Measurements from ENCODE around the gene PAM. TPM values are rescaled to one million over a fixed set of nuclear protein-coding genes. Genes with fewer than 3 reads are reported as not detected.
A peak's percentile ranks its signal among the peaks of the same experiment; 100 is the strongest.

The PAM gene
- total RNA-seq, 1 experiment from 2014 or later: 60.3 TPM

DNA sequence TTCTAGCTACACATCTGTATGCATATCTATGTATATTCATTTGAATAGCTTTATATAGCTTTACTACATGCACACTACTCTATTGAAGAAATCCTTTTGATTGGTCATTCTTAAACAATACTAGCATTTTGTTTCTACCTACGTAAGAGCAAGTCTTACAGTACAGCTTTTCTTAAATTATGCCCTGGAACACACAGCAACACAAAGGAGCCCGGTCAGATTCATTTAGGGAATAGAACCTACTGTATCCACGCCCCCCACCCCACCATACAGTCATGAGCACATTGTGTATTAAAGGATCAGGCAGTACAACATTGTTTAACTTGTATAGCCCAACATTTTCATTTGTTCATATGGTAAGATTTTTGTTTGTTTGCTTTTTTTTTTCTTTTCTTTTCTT, 202.0 kb downstream of the PAM start:
- no peak overlapping the region for H3K4me3 Mint-ChIP-seq (ENCODE audit: unreplicated experiment)
- no peak for DNase-seq (ENCODE audit: unreplicated experiment)
- ChIA-PET POLR2A (interaction anchor here (0.6 kb wide), 1 partner anchor 154 kb away, joined by 3 read pairs; no protein-coding TSS in a partner anchor), CTCF (interaction anchor here (0.5 to 0.9 kb wide), 3 partner anchors 14 to 370 kb away, joined by 3 read pairs; no protein-coding TSS in a partner anchor)
- no TSS peak for BruUV-seq (replicated peaks)
- no peaks in the 10 kb centered on the region for H3K27me3 Mint-ChIP-seq (ENCODE audit: insufficient read depth, unreplicated experiment)
- H3K27ac Mint-ChIP-seq (ENCODE audit: low read depth, unreplicated experiment): no peak overlapping the region
- peaks cover 13% of the 10 kb centered on the region for H3K4me1 Mint-ChIP-seq (ENCODE audit: insufficient read depth, unreplicated experiment)
- no peaks in the 10 kb centered on the region for H3K9me3 Mint-ChIP-seq (ENCODE audit: unreplicated experiment)
- no peak for TF ChIP-seq CTCF (IDR thresholded peaks at IDR 0.05; ENCODE audit: unreplicated experiment)
- intact Hi-C loops (cut with micrococcal nuclease): no loop called here
- peaks cover 14% of the 10 kb centered on the region for H3K36me3 Mint-ChIP-seq (ENCODE audit: insufficient read depth, unreplicated experiment)

- intact Hi-C loops (cut with micrococcal nuclease): no loop called here
- ChIA-PET POLR2A (interaction anchor here (0.6 to 1.0 kb wide), 2 partner anchors 93 to 136 kb away, joined by 4 read pairs; no protein-coding TSS in a partner anchor), CTCF (interaction anchor here (0.8 kb wide), 1 partner anchor 178 kb away, joined by 4 read pairs; no protein-coding TSS in a partner anchor)
- H3K36me3 Mint-ChIP-seq (ENCODE audit: insufficient read depth, unreplicated experiment): peaks cover 7% of the 10 kb centered on the region
- BruUV-seq (replicated peaks): no TSS peak
- DNase-seq (ENCODE audit: unreplicated experiment): no peak
- H3K27me3 Mint-ChIP-seq (ENCODE audit: insufficient read depth, unreplicated experiment): no peaks in the 10 kb centered on the region
- TF ChIP-seq CTCF (IDR thresholded peaks at IDR 0.05; ENCODE audit: unreplicated experiment): no peak
- H3K4me1 Mint-ChIP-seq (ENCODE audit: insufficient read depth, unreplicated experiment): peaks cover 13% of the 10 kb centered on the region
- H3K9me3 Mint-ChIP-seq (ENCODE audit: unreplicated experiment): no peaks in the 10 kb centered on the region
- no peak overlapping the region for H3K4me3 Mint-ChIP-seq (ENCODE audit: unreplicated experiment)
- peak overlapping the region; percentile 49 for H3K27ac Mint-ChIP-seq (ENCODE audit: low read depth, unreplicated experiment)
Observed at GRCh38 chr5:102958481-102959011, 203.4 kb downstream of the PAM start.

DNA sequence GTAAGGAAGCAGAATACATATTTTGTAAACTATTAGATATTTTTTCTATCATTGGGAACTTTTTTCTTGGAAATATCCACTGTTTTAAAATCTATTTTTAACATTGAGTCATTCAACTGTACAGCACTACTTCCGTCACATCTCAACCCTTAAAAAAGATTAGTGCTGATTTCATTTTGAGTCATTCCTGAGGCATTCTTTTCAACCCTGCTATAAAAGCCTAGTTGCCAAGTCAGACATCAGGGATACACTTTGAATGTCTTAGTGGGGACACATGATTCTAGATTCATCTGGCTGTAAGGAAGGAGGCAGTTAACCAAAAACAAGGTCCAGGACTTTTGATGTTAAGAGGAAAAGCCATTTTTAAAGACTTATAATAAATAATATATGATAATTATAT, 203.9 kb downstream of the PAM start:
- H3K9me3 Mint-ChIP-seq (ENCODE audit: unreplicated experiment): no peaks in the 10 kb centered on the region
- BruUV-seq (replicated peaks): no TSS peak
- intact Hi-C loops (cut with micrococcal nuclease): no loop called here
- peaks cover 13% of the 10 kb centered on the region for H3K4me1 Mint-ChIP-seq (ENCODE audit: insufficient read depth, unreplicated experiment)
- H3K27me3 Mint-ChIP-seq (ENCODE audit: insufficient read depth, unreplicated experiment): no peaks in the 10 kb centered on the region
- peaks cover 6% of the 10 kb centered on the region for H3K36me3 Mint-ChIP-seq (ENCODE audit: insufficient read depth, unreplicated experiment)
- peak; percentile 72 for DNase-seq (ENCODE audit: unreplicated experiment)
- no peak for TF ChIP-seq CTCF (IDR thresholded peaks at IDR 0.05; ENCODE audit: unreplicated experiment)
- peak overlapping the region; percentile 49 for H3K27ac Mint-ChIP-seq (ENCODE audit: low read depth, unreplicated experiment)
- H3K4me3 Mint-ChIP-seq (ENCODE audit: unreplicated experiment): no peak overlapping the region
- CTCF ChIA-PET: interaction anchor here (0.8 kb wide), 1 partner anchor 179 kb away, joined by 4 read pairs; no protein-coding TSS in a partner anchor
- POLR2A ChIA-PET: interaction anchor here (0.6 to 1.0 kb wide), 2 partner anchors 94 to 137 kb away, joined by 4 read pairs; no protein-coding TSS in a partner anchor

- no peak for TF ChIP-seq CTCF (IDR thresholded peaks at IDR 0.05; ENCODE audit: unreplicated experiment)
- BruUV-seq (replicated peaks): no TSS peak
- Mint-ChIP-seq H3K27me3 (ENCODE audit: insufficient read depth, unreplicated experiment) (no peaks in the 10 kb centered on the region), H3K27ac (ENCODE audit: low read depth, unreplicated experiment) (no peak overlapping the region), H3K9me3 (ENCODE audit: unreplicated experiment) (no peaks in the 10 kb centered on the region), H3K36me3 (ENCODE audit: insufficient read depth, unreplicated experiment) (peaks cover 6% of the 10 kb centered on the region), H3K4me3 (ENCODE audit: unreplicated experiment) (no peak overlapping the region), H3K4me1 (ENCODE audit: insufficient read depth, unreplicated experiment) (peaks cover 13% of the 10 kb centered on the region)
- intact Hi-C loops (cut with micrococcal nuclease): no loop called here
- ChIA-PET POLR2A (no interaction called here), CTCF (interaction anchor here (1.8 kb wide), 1 partner anchor 10 kb away, joined by 6 read pairs; no protein-coding TSS in a partner anchor)
- DNase-seq (ENCODE audit: unreplicated experiment): no peak
Observed at GRCh38 chr5:102961671-102962070, 206.6 kb downstream of the PAM start.
